Measurements from ENCODE around the gene TRIM38.

TRIM38 gene

GRCh38 chr6:25921525-25922203, 40.9 kb upstream of the TRIM38 start:
- Histone ChIP-seq H3K9me3 (ENCODE audit: insufficient read depth, low read depth, low read length) (no peaks in the 10 kb centered on the region), H3K4me2 (ENCODE audit: low read depth, low read length, poor library complexity, severe bottlenecking) (no peak overlapping the region), H3K79me2 (ENCODE audit: insufficient read depth, low read length) (no peaks in the 10 kb centered on the region), H4K20me1 (ENCODE audit: insufficient read depth, low read length, poor library complexity, severe bottlenecking) (no peaks in the 10 kb centered on the region), H3K27me3 (ENCODE audit: insufficient read depth, low read length, poor library complexity, severe bottlenecking) (peaks cover 16% of the 10 kb centered on the region), H3K9ac (ENCODE audit: low read depth, low read length, poor library complexity, severe bottlenecking) (no peak overlapping the region), H3K4me3 (ENCODE audit: low read length, poor library complexity, severe bottlenecking) (no peak overlapping the region), H2AFZ (ENCODE audit: low read length) (no peak overlapping the region), H3F3A (ENCODE audit: low read depth) (peaks cover 4% of the 10 kb centered on the region), H3K4me1 (ENCODE audit: insufficient read depth, low read length, poor library complexity, severe bottlenecking) (peaks cover 5% of the 10 kb centered on the region), H3K9me2 (replicated peaks; ENCODE audit: low read depth, low read length) (no peaks in the 10 kb centered on the region), H3K36me3 (ENCODE audit: insufficient read depth, low read length) (no peaks in the 10 kb centered on the region)
- TF ChIP-seq EZH2phosphoT487 (IDR thresholded peaks at IDR 0.05; ENCODE audit: borderline replicate concordance) (no peak), CTCF (conservative IDR thresholded peaks at IDR 0.05; ENCODE audit: low read length) (no peak)

- Histone ChIP-seq H3K9me2 (replicated peaks; ENCODE audit: low read depth, low read length) (no peaks in the 10 kb centered on the region), H2AFZ (ENCODE audit: low read length) (no peak overlapping the region), H3K4me1 (ENCODE audit: insufficient read depth, low read length, poor library complexity, severe bottlenecking) (peaks cover 5% of the 10 kb centered on the region), H3K27me3 (ENCODE audit: insufficient read depth, low read length, poor library complexity, severe bottlenecking) (peaks cover 18% of the 10 kb centered on the region), H3K4me3 (ENCODE audit: low read length, poor library complexity, severe bottlenecking) (no peak overlapping the region), H3K79me2 (ENCODE audit: insufficient read depth, low read length) (no peaks in the 10 kb centered on the region), H3K36me3 (ENCODE audit: insufficient read depth, low read length) (no peaks in the 10 kb centered on the region), H4K20me1 (ENCODE audit: insufficient read depth, low read length, poor library complexity, severe bottlenecking) (no peaks in the 10 kb centered on the region), H3K9me3 (ENCODE audit: insufficient read depth, low read depth, low read length) (no peaks in the 10 kb centered on the region), H3F3A (ENCODE audit: low read depth) (peaks cover 4% of the 10 kb centered on the region), H3K9ac (ENCODE audit: low read depth, low read length, poor library complexity, severe bottlenecking) (no peak overlapping the region), H3K4me2 (ENCODE audit: low read depth, low read length, poor library complexity, severe bottlenecking) (no peak overlapping the region)
- TF ChIP-seq CTCF (conservative IDR thresholded peaks at IDR 0.05; ENCODE audit: low read length): no peak
- TF ChIP-seq EZH2phosphoT487 (IDR thresholded peaks at IDR 0.05; ENCODE audit: borderline replicate concordance): no peak
Observed at GRCh38 chr6:25922301-25922700, 40.3 kb upstream of the TRIM38 start.

GRCh38 chr6:25925876-25926275, 36.7 kb upstream of the TRIM38 start:
- H2AFZ ChIP-seq (ENCODE audit: low read length): no peak overlapping the region
- peaks cover 29% of the 10 kb centered on the region for H3K27me3 ChIP-seq (ENCODE audit: insufficient read depth, low read length, poor library complexity, severe bottlenecking)
- H3K4me2 ChIP-seq (ENCODE audit: low read depth, low read length, poor library complexity, severe bottlenecking): peak overlapping the region; percentile 21
- peaks cover 5% of the 10 kb centered on the region for H3K4me1 ChIP-seq (ENCODE audit: insufficient read depth, low read length, poor library complexity, severe bottlenecking)
- no peak overlapping the region for H3K4me3 ChIP-seq (ENCODE audit: low read length, poor library complexity, severe bottlenecking)
- H3K79me2 ChIP-seq (ENCODE audit: insufficient read depth, low read length): no peaks in the 10 kb centered on the region
- no peaks in the 10 kb centered on the region for H4K20me1 ChIP-seq (ENCODE audit: insufficient read depth, low read length, poor library complexity, severe bottlenecking)
- no peaks in the 10 kb centered on the region for H3K9me3 ChIP-seq (ENCODE audit: insufficient read depth, low read depth, low read length)
- no peaks in the 10 kb centered on the region for H3K9me2 ChIP-seq (replicated peaks; ENCODE audit: low read depth, low read length)
- TF ChIP-seq EZH2phosphoT487 (IDR thresholded peaks at IDR 0.05; ENCODE audit: borderline replicate concordance) (peak; percentile 93), CTCF (conservative IDR thresholded peaks at IDR 0.05; ENCODE audit: low read length) (no peak)
- peaks cover 4% of the 10 kb centered on the region for H3F3A ChIP-seq (ENCODE audit: low read depth)
- no peak overlapping the region for H3K9ac ChIP-seq (ENCODE audit: low read depth, low read length, poor library complexity, severe bottlenecking)
- no peaks in the 10 kb centered on the region for H3K36me3 ChIP-seq (ENCODE audit: insufficient read depth, low read length)

All from Loucy (cell line).